ENCODE data around the gene METAP2.
"Not testable (repeated sequence)": the region's sequence is repeated elsewhere in the genome, so short reads cannot be mapped to it uniquely, and the experiment has no call there.

The METAP2 gene

GRCh38 chr12:95458761-95459160, 15.2 kb upstream of the METAP2 start:
- TF ChIP-seq CTCF (IDR thresholded peaks at IDR 0.05; ENCODE audit: extremely low read depth, missing control alignments), result no peak
- DNase-seq (ENCODE audit: low spot score), result no peak

GRCh38 chr12:95459310-95459709, 14.6 kb upstream of the METAP2 start:
- DNase-seq (ENCODE audit: low spot score), result no peak
- no peak for TF ChIP-seq CTCF (IDR thresholded peaks at IDR 0.05; ENCODE audit: extremely low read depth, missing control alignments)

- TF ChIP-seq CTCF (IDR thresholded peaks at IDR 0.05; ENCODE audit: extremely low read depth, missing control alignments), result no peak
- DNase-seq (ENCODE audit: low spot score), result no peak
These were observed 13.8 kb upstream of the METAP2 start for GRCh38 chr12:95460105-95460504.

GRCh38 chr12:95460896-95461295, 13.1 kb upstream of the METAP2 start:
- TF ChIP-seq CTCF (IDR thresholded peaks at IDR 0.05; ENCODE audit: extremely low read depth, missing control alignments), result no peak
- DNase-seq (ENCODE audit: low spot score), result no peak

GRCh38 chr12:95462081-95462480, 11.9 kb upstream of the METAP2 start:
- no peak for DNase-seq (ENCODE audit: low spot score)
- TF ChIP-seq CTCF (IDR thresholded peaks at IDR 0.05; ENCODE audit: extremely low read depth, missing control alignments), result no peak

- TF ChIP-seq CTCF (IDR thresholded peaks at IDR 0.05; ENCODE audit: extremely low read depth, missing control alignments), result no peak
These were observed 11.4 kb upstream of the METAP2 start for GRCh38 chr12:95462551-95462950.

GRCh38 chr12:95463050-95463449, 10.9 kb upstream of the METAP2 start:
- TF ChIP-seq CTCF (IDR thresholded peaks at IDR 0.05; ENCODE audit: extremely low read depth, missing control alignments), result no peak
- DNase-seq (ENCODE audit: low spot score), result no peak

More at GRCh38 chr12:95462551-95462950, 11.4 kb upstream of the METAP2 start:
- no peak for DNase-seq (ENCODE audit: low spot score)

GRCh38 chr12:95463776-95464175, 10.2 kb upstream of the METAP2 start:
- not testable (repeated sequence) for DNase-seq (ENCODE audit: low spot score)

All from GM20000 (cell line).